Endothelial cell of umbilical vein (primary cell): Measurements from ENCODE around the gene TFAP2E. TPM values are rescaled to one million over a fixed set of nuclear protein-coding genes. Genes with fewer than 3 reads are reported as not detected.

Experiments
- BruUV-seq: library from RNA; stranded (reverse); fragments of 400-500 nt; replicated peaks from 2 replicates; lab custom pipeline; 2021; lab: Mats Ljungman, UMichigan
- CTCF ChIA-PET: fragments of 300-600, 350-600 bp; sonication (Branson Sonifier 250); formaldehyde crosslinking; loops from one replicate; lab custom pipeline; 2021; ENCODE audit warnings: antibody characterized with exemption, inconsistent platforms; lab: Charles Lee
- POLR2A ChIA-PET: fragments of 300-600, 350-600 bp; sonication (Branson Sonifier 250); formaldehyde crosslinking; loops from one replicate; lab custom pipeline; 2021; ENCODE audit warnings: antibody characterized with exemption, inconsistent platforms; lab: Charles Lee
- DNase-seq: peaks from one replicate; pipeline ENCODE4 v3.0.0-alpha.2; 2011; ENCODE audit warnings: low read depth, low spot score
- FAIRE-seq: peaks from 2 replicates; lab custom pipeline; 2011; peaks lifted over from hg19 to GRCh38; lab: Jason Lieb, UNC
- H2AFZ ChIP-seq: 2 replicates; pipeline ENCODE4 v1.6.0; 2012; ENCODE audit warnings: low read depth, low read length, control low read depth, inconsistent platforms
- H3K27ac ChIP-seq: 2 replicates; pipeline ENCODE4 v1.5.1; 2011; ENCODE audit warnings: low read depth, mild to moderate bottlenecking, control low read depth, low read length, moderate library complexity; ENCODE audit not compliant: insufficient read depth
- H3K27me3 ChIP-seq, 2 experiments: 2 replicates each; pipeline versions ENCODE4 v1.6.0 to v1.6.1; 2011; ENCODE audit warnings: low read length in 2 of 2, mixed read lengths in 1 of 2; ENCODE audit not compliant: control insufficient read depth in 2 of 2, insufficient read depth in 2 of 2
- H3K36me3 ChIP-seq, 2 experiments: 2 replicates in 1 of 2; 3 replicates in 1 of 2; pipeline ENCODE4 v1.5.1; 2011; ENCODE audit warnings: low read length in 2 of 2, mild to moderate bottlenecking in 1 of 2, moderate library complexity in 1 of 2; ENCODE audit not compliant: control insufficient read depth in 2 of 2, insufficient read depth in 2 of 2; ENCODE audit errors: extremely low read depth in 1 of 2
- H3K4me1 ChIP-seq: 3 replicates; pipeline ENCODE4 v1.5.1; 2011; ENCODE audit warnings: mild to moderate bottlenecking, low read length; ENCODE audit not compliant: control insufficient read depth, insufficient read depth; ENCODE audit errors: extremely low read depth
- H3K4me2 ChIP-seq: 2 replicates; pipeline ENCODE4 v1.6.1; 2011; ENCODE audit warnings: low read length, control low read depth, mixed read lengths; ENCODE audit not compliant: insufficient read depth
- H3K4me3 ChIP-seq, 3 experiments: fragments of 200-600 bp in 1 of 3; sonication (generic), shearing (Covaris generic) in 1 of 3; replicated peaks in 1 of 3; 2 replicates each; pipeline ENCODE4 v1.5.1; 2011 to 2016; ENCODE audit warnings: control low read depth in 3 of 3, low read length in 3 of 3, mild to moderate bottlenecking in 2 of 3, inconsistent platforms in 1 of 3, low read depth in 1 of 3, moderate library complexity in 1 of 3; ENCODE audit not compliant: insufficient read depth in 1 of 3
- H3K79me2 ChIP-seq: 2 replicates; pipeline ENCODE4 v1.6.0; 2012; ENCODE audit warnings: low read length, inconsistent platforms; ENCODE audit not compliant: control insufficient read depth, insufficient read depth
- H3K9ac ChIP-seq: replicated peaks from 2 replicates; pipeline ENCODE3; 2011; ENCODE audit warnings: low read length, control low read depth; ENCODE audit not compliant: insufficient read depth; ENCODE audit errors: extremely low read depth
- H3K9me1 ChIP-seq: replicated peaks from 3 replicates; pipeline ENCODE4 v1.6.0; 2011; ENCODE audit warnings: mild to moderate bottlenecking, low read length; ENCODE audit not compliant: control insufficient read depth, insufficient read depth; ENCODE audit errors: extremely low read depth
- H3K9me3 ChIP-seq: replicated peaks from 2 replicates; pipeline ENCODE4 v1.5.1; 2012; ENCODE audit warnings: low read length, inconsistent platforms; ENCODE audit not compliant: control insufficient read depth, insufficient read depth
- H4K20me1 ChIP-seq: replicated peaks from 2 replicates; pipeline ENCODE3; 2011; ENCODE audit warnings: mild to moderate bottlenecking, low read length; ENCODE audit not compliant: control insufficient read depth, insufficient read depth; ENCODE audit errors: extremely low read depth
- FOS ChIP-seq: IDR thresholded peaks from 2 replicates; pipeline ENCODE4 v1.6.1; 2011; ENCODE audit warnings: mild to moderate bottlenecking, low read length, moderate library complexity, borderline replicate concordance; ENCODE audit not compliant: insufficient read depth
- MAX ChIP-seq: IDR thresholded peaks from 2 replicates; pipeline ENCODE4 v1.6.1; 2011; ENCODE audit not compliant: insufficient read depth, insufficient read length
- MYC ChIP-seq: IDR thresholded peaks from one replicate; pipeline ENCODE4 v1.6.1; 2011; ENCODE audit warnings: mild to moderate bottlenecking, low read depth, low read length
- POLR2AphosphoS5 ChIP-seq: IDR thresholded peaks from 2 replicates; pipeline ENCODE4 v1.6.1; 2012; ENCODE audit warnings: low read depth, mild to moderate bottlenecking, control low read depth, low read length, moderate library complexity; ENCODE audit not compliant: insufficient read depth
- dilution Hi-C: fragments of 300-500 bp; cut with MboI; formaldehyde crosslinking; loops from one replicate; pipeline ENCODE4 v1.15.0; 2019; ENCODE audit warnings: low sequenced_read_pairs; ENCODE audit not compliant: extremely low pct_ligation_motif_present
- intact Hi-C: fragments of 100-400 bp; cut with micrococcal nuclease; formaldehyde crosslinking; loops from one replicate; pipeline ENCODE4 v1.10.0; 2022
- polyA plus RNA-seq, 4 experiments: library from polyadenylated mRNA; depleted of rRNA in 3 of 4; stranded (reverse) in 3 of 4; unstranded in 1 of 4; fragments of >200 nt; gene quantifications; 2 replicates each; pipeline versions ENCODE4 v1.2.1 to v1.2.3, GENCODE V29; 2011 to 2012; ENCODE audit warnings: missing spikeins in 1 of 4
- total RNA-seq: library from RNA; stranded (reverse); gene quantifications from 2 replicates; pipeline ENCODE4 v1.2.3, GENCODE V29; 2021

Gene TFAP2E
- total and polyA plus RNA-seq, 2 donors (not counting 3 experiments of a cell fraction or from before 2014, with no cell fraction given): 0.06 TPM; not detected in 1

GRCh38 chr1:35553851-35554250, 19.3 kb upstream of the TFAP2E start:
- CTCF ChIA-PET: interaction anchor here (2.9 to 3.0 kb wide), 2 partner anchors 11 to 103 kb away, joined by 13 to 23 read pairs; no protein-coding TSS in a partner anchor
- intact Hi-C loops: loop anchor here (10.0 kb wide), 1 partner anchor 269 kb away; no protein-coding TSS in a partner anchor
- peaks cover 13% of the 10 kb centered on the region for H3K79me2 ChIP-seq

GRCh38 chr1:35554266-35555211, 18.6 kb upstream of the TFAP2E start:
- no peak overlapping the region for H3K27ac ChIP-seq
- no peaks in the 10 kb centered on the region for H3K27me3 ChIP-seq
- FAIRE-seq (peak; percentile 73), DNase-seq (peak; percentile 64)
- TF ChIP-seq MYC: no peak
- TF ChIP-seq POLR2AphosphoS5: no peak
- TF ChIP-seq FOS: no peak
- no peak for TF ChIP-seq MAX
- H3K4me2 ChIP-seq: no peak overlapping the region
- H3K9me3 ChIP-seq: no peaks in the 10 kb centered on the region
- intact Hi-C loops: loop anchor here (5.0 to 10.0 kb wide), 2 partner anchors 270 to 362 kb away; partner anchors contain the start of gene SFPQ
- no peak overlapping the region for H3K4me3 ChIP-seq
- POLR2A ChIA-PET: no interaction called here
- H2AFZ ChIP-seq: no peak overlapping the region
- dilution Hi-C loops: no loop called here
- CTCF ChIA-PET: interaction anchor here (8.5 kb wide), 1 partner anchor 102 kb away, joined by 155 read pairs; no protein-coding TSS in a partner anchor
- no peaks in the 10 kb centered on the region for H3K9me1 ChIP-seq
- no TSS peak for BruUV-seq
- H3K79me2 ChIP-seq: peaks cover 13% of the 10 kb centered on the region
- H4K20me1 ChIP-seq: no peaks in the 10 kb centered on the region
- H3K36me3 ChIP-seq: no peaks in the 10 kb centered on the region
- peaks cover 6% of the 10 kb centered on the region for H3K4me1 ChIP-seq
- H3K9ac ChIP-seq: no peak overlapping the region

More at GRCh38 chr1:35553851-35554250, 19.3 kb upstream of the TFAP2E start:
- dilution Hi-C loops: no loop called here
- POLR2A ChIA-PET: no interaction called here
- TF ChIP-seq MAX: no peak
- no TSS peak for BruUV-seq
- H3K4me2 ChIP-seq: no peak overlapping the region
- no peak overlapping the region for H3K27ac ChIP-seq
- no peaks in the 10 kb centered on the region for H3K36me3 ChIP-seq
- DNase-seq (no peak), FAIRE-seq (no peak)
- H3K9me3 ChIP-seq: no peaks in the 10 kb centered on the region
- H3K9me1 ChIP-seq: no peaks in the 10 kb centered on the region
- H3K27me3 ChIP-seq: no peaks in the 10 kb centered on the region
- no peaks in the 10 kb centered on the region for H4K20me1 ChIP-seq
- H3K9ac ChIP-seq: no peak overlapping the region
- H2AFZ ChIP-seq: no peak overlapping the region
- peaks cover 6% of the 10 kb centered on the region for H3K4me1 ChIP-seq
- H3K4me3 ChIP-seq: no peak overlapping the region
